ENCODE measurements around the gene PROK2. TPM values are rescaled to one million over a fixed set of nuclear protein-coding genes. Genes with fewer than 3 reads are reported as not detected.
A peak's percentile ranks its signal among the peaks of the same experiment; 100 is the strongest.

PROK2 gene
- total RNA-seq, 1 donor from 2014 or later: not detected

DNA sequence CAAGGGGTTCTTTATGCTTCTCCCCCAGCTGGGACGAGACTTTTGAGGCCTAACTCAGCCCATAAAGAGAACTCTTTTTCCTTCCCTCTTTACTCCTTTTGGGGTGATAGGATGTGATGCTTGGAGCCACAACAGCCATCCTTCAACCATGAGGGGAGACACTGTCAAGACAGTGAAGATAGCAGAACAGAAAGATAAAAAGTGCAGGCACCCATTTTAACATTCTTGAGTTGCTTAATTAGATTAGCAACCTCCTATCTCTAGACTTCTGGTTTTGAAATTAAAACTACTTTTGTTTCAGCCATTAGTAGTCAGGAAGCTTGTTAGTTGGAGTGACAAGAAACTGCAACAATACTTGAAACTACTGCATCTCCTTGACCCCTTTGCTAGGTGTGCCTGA, 24.8 kb downstream of the PROK2 start:
- no peak overlapping the region for H3K4me3 Mint-ChIP-seq (ENCODE audit: unreplicated experiment)
- H3K4me1 Mint-ChIP-seq (ENCODE audit: unreplicated experiment): no peaks in the 10 kb centered on the region
- no peak for DNase-seq (ENCODE audit: extremely low spot score, unreplicated experiment)
- no peaks in the 10 kb centered on the region for H3K36me3 Mint-ChIP-seq (ENCODE audit: unreplicated experiment)
- H3K27me3 Mint-ChIP-seq (ENCODE audit: unreplicated experiment): peaks cover 80% of the 10 kb centered on the region
- no peaks in the 10 kb centered on the region for H3K9me3 Mint-ChIP-seq (ENCODE audit: unreplicated experiment)
- H3K27ac Mint-ChIP-seq (ENCODE audit: unreplicated experiment): no peak overlapping the region
- TF ChIP-seq, protein P1, sequence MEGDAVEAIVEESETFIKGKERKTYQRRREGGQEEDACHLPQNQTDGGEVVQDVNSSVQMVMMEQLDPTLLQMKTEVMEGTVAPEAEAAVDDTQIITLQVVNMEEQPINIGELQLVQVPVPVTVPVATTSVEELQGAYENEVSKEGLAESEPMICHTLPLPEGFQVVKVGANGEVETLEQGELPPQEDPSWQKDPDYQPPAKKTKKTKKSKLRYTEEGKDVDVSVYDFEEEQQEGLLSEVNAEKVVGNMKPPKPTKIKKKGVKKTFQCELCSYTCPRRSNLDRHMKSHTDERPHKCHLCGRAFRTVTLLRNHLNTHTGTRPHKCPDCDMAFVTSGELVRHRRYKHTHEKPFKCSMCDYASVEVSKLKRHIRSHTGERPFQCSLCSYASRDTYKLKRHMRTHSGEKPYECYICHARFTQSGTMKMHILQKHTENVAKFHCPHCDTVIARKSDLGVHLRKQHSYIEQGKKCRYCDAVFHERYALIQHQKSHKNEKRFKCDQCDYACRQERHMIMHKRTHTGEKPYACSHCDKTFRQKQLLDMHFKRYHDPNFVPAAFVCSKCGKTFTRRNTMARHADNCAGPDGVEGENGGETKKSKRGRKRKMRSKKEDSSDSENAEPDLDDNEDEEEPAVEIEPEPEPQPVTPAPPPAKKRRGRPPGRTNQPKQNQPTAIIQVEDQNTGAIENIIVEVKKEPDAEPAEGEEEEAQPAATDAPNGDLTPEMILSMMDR (IDR thresholded peaks at IDR 0.05): no peak

DNA sequence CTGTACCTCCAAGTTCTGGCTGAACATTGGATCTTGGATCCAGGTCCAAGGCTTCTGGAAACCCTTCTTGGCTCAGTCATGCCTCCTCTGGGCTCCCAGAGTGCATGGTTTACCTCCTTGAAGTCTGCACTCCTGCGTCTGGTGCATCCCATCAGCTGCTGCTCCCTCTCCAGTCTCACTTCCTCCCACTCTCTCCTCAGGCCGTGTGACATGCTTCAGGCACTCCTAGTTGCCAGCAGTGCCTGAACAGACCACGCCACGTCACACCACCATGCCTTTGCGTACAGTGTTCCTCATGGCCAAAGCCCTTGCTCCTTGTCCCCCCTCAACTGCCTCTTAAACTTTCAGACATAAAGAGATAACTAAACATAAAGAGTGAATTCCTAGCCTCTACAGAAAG, 25.5 kb downstream of the PROK2 start:
- Mint-ChIP-seq H3K27me3 (ENCODE audit: unreplicated experiment) (peaks cover 83% of the 10 kb centered on the region), H3K4me3 (ENCODE audit: unreplicated experiment) (no peak overlapping the region), H3K4me1 (ENCODE audit: unreplicated experiment) (no peaks in the 10 kb centered on the region), H3K27ac (ENCODE audit: unreplicated experiment) (no peak overlapping the region), H3K36me3 (ENCODE audit: unreplicated experiment) (no peaks in the 10 kb centered on the region), H3K9me3 (ENCODE audit: unreplicated experiment) (no peaks in the 10 kb centered on the region)
- TF ChIP-seq, protein P1 (IDR thresholded peaks at IDR 0.05): no peak
- DNase-seq (ENCODE audit: extremely low spot score, unreplicated experiment): no peak

DNA sequence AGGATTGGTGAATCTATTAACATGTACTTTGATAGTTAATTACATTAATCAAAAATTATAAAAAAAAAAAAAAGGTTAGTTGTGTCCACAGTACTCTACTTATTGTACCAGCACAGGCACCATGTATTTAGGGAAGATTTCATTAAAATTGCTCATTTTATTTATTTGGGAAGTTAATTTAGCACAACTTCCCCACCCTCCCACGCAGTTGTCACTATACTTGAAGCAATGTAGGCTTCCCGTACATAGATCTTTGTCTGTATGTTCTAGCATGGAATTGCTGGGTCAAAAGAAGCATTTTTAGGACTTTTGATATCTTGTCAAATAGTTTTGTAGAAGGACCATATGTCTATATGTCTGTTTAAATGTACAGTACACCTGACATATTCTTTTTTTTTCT, 26.9 kb downstream of the PROK2 start:
- Mint-ChIP-seq H3K27me3 (ENCODE audit: unreplicated experiment) (peaks cover 73% of the 10 kb centered on the region), H3K4me1 (ENCODE audit: unreplicated experiment) (no peaks in the 10 kb centered on the region), H3K36me3 (ENCODE audit: unreplicated experiment) (no peaks in the 10 kb centered on the region), H3K4me3 (ENCODE audit: unreplicated experiment) (no peak overlapping the region), H3K9me3 (ENCODE audit: unreplicated experiment) (no peaks in the 10 kb centered on the region), H3K27ac (ENCODE audit: unreplicated experiment) (no peak overlapping the region)
- TF ChIP-seq, protein P1 (IDR thresholded peaks at IDR 0.05): no peak
- no peak for DNase-seq (ENCODE audit: extremely low spot score, unreplicated experiment)

DNA sequence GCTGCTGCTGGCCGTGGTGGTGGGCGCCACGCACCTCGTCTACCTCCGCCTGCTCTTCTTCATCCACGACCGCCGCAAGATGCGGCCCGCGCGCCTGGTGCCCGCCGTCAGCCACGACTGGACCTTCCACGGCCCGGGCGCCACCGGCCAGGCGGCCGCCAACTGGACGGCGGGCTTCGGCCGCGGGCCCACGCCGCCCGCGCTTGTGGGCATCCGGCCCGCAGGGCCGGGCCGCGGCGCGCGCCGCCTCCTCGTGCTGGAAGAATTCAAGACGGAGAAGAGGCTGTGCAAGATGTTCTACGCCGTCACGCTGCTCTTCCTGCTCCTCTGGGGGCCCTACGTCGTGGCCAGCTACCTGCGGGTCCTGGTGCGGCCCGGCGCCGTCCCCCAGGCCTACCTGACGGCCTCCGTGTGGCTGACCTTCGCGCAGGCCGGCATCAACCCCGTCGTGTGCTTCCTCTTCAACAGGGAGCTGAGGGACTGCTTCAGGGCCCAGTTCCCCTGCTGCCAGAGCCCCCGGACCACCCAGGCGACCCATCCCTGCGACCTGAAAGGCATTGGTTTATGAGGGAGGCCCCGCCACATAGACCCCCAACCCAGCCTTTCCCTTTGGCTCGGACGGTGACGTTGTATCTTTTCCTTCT, 30.2 kb downstream of the PROK2 start:
- H3K27ac Mint-ChIP-seq (ENCODE audit: unreplicated experiment): no peak overlapping the region
- peak overlapping the region; percentile 56 for H3K4me3 Mint-ChIP-seq (ENCODE audit: unreplicated experiment)
- no peaks in the 10 kb centered on the region for H3K4me1 Mint-ChIP-seq (ENCODE audit: unreplicated experiment)
- no peaks in the 10 kb centered on the region for H3K36me3 Mint-ChIP-seq (ENCODE audit: unreplicated experiment)
- DNase-seq (ENCODE audit: extremely low spot score, unreplicated experiment): no peak
- H3K9me3 Mint-ChIP-seq (ENCODE audit: unreplicated experiment): no peaks in the 10 kb centered on the region
- TF ChIP-seq, protein P1 (IDR thresholded peaks at IDR 0.05): no peak
- H3K27me3 Mint-ChIP-seq (ENCODE audit: unreplicated experiment): peaks cover 74% of the 10 kb centered on the region

DNA sequence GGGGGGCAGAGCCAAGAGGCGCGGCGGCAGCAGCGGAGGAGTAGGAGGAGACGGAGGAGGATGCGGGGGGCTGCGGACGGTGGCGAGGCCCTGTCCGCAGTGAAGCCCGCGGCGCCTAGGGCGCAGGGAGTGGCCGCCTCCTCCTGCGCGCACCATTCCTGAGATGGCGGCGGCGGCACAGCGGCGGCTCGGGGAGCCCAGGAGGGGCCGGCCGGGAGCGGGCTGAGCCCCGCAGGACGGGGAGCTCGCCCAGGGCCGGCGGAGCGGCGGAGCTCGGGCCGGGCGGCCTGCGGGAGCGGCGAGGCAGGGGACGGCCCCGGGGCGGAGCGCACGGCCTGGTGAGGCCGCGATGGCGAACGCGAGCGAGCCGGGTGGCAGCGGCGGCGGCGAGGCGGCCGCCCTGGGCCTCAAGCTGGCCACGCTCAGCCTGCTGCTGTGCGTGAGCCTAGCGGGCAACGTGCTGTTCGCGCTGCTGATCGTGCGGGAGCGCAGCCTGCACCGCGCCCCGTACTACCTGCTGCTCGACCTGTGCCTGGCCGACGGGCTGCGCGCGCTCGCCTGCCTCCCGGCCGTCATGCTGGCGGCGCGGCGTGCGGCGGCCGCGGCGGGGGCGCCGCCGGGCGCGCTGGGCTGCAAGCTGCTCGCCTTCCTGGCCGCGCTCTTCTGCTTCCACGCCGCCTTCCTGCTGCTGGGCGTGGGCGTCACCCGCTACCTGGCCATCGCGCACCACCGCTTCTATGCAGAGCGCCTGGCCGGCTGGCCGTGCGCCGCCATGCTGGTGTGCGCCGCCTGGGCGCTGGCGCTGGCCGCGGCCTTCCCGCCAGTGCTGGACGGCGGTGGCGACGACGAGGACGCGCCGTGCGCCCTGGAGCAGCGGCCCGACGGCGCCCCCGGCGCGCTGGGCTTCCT, 31.0 kb downstream of the PROK2 start, which contains the start of gene GPR27:
TSS of gene GPR27 (plus strand) at position 155 of the 909 bp plus-strand sequence. CDS start at position 350, 195 bp downstream.
- no peak within 1 kb of the TSS for H3K27ac Mint-ChIP-seq (ENCODE audit: unreplicated experiment)
- no peaks in the 10 kb centered on the region for H3K36me3 Mint-ChIP-seq (ENCODE audit: unreplicated experiment)
- DNase-seq (ENCODE audit: extremely low spot score, unreplicated experiment): no peak
- H3K4me1 Mint-ChIP-seq (ENCODE audit: unreplicated experiment): no peaks in the 10 kb centered on the region
- H3K9me3 Mint-ChIP-seq (ENCODE audit: unreplicated experiment): no peaks in the 10 kb centered on the region
- H3K4me3 Mint-ChIP-seq (ENCODE audit: unreplicated experiment): peak within 1 kb of the TSS; percentile 64
- TF ChIP-seq, protein P1 (IDR thresholded peaks at IDR 0.05): no peak
- H3K27me3 Mint-ChIP-seq (ENCODE audit: unreplicated experiment): peaks cover 72% of the 10 kb centered on the region

All from osteocyte (in vitro differentiated cells).